ENCODE measurements around the gene ELOVL7.
"Not testable (repeated sequence)": the region's sequence is repeated elsewhere in the genome, so short reads cannot be mapped to it uniquely, and the experiment has no call there.

ELOVL7 gene

GRCh38 chr5:60792438-60792837 is 51.6 kb downstream of the ELOVL7 start:
- no peak for DNase-seq

GRCh38 chr5:60789551-60789950 is 54.5 kb downstream of the ELOVL7 start:
- DNase-seq, result no peak

GRCh38 chr5:60788863-60789513 is 55.1 kb downstream of the ELOVL7 start:
- DNase-seq, result no peak

- DNase-seq, result no peak
These were observed 64.6 kb downstream of the ELOVL7 start for GRCh38 chr5:60779466-60779865.

GRCh38 chr5:60776343-60776742 is 67.7 kb downstream of the ELOVL7 start:
- no peak for DNase-seq

- no peak for DNase-seq
These were observed 78.9 kb downstream of the ELOVL7 start for GRCh38 chr5:60765019-60765709.

GRCh38 chr5:60763061-60763460 is 81.0 kb downstream of the ELOVL7 start:
- no peak for DNase-seq

- no peak for DNase-seq
These were observed 89.6 kb downstream of the ELOVL7 start for GRCh38 chr5:60754495-60754894.

- no peak for DNase-seq
These were observed 99.4 kb downstream of the ELOVL7 start for GRCh38 chr5:60744682-60745081.

GRCh38 chr5:60743511-60744314 is 100.4 kb downstream of the ELOVL7 start:
- no peak for DNase-seq

GRCh38 chr5:60740322-60740721 is 103.7 kb downstream of the ELOVL7 start:
- no peak for DNase-seq

- DNase-seq, result no peak
These were observed 105.1 kb downstream of the ELOVL7 start for GRCh38 chr5:60738933-60739332.

- no peak for DNase-seq
These were observed 105.6 kb downstream of the ELOVL7 start for GRCh38 chr5:60738461-60738860.

- DNase-seq, result not testable (repeated sequence)
These were observed 113.2 kb downstream of the ELOVL7 start for GRCh38 chr5:60730858-60731257.

- DNase-seq, result no peak
These were observed 116.9 kb downstream of the ELOVL7 start for GRCh38 chr5:60727033-60727679.

- DNase-seq, result no peak
These were observed 119.9 kb downstream of the ELOVL7 start for GRCh38 chr5:60724126-60724525.

GRCh38 chr5:60722416-60722815 is 121.7 kb downstream of the ELOVL7 start:
- DNase-seq, result no peak

- no peak for DNase-seq
These were observed 124.7 kb downstream of the ELOVL7 start for GRCh38 chr5:60719329-60719728.

GRCh38 chr5:60718166-60718892 is 125.7 kb downstream of the ELOVL7 start:
- no peak for DNase-seq

- DNase-seq, result not testable (repeated sequence)
These were observed 128.7 kb downstream of the ELOVL7 start for GRCh38 chr5:60715201-60715928.

GRCh38 chr5:60712950-60713349 is 131.1 kb downstream of the ELOVL7 start:
- DNase-seq, result no peak

GRCh38 chr5:60711892-60712291 is 132.2 kb downstream of the ELOVL7 start:
- DNase-seq, result not testable (repeated sequence)

All from T-helper 9 cell (primary cell).